ELR (cell line): ENCODE results near the gene CPEB3.
A peak's percentile ranks its signal among the peaks of the same experiment; 100 is the strongest.
"Not testable (repeated sequence)": the region's sequence is repeated elsewhere in the genome, so short reads cannot be mapped to it uniquely, and the experiment has no call there.

Source experiments
- DNase-seq: peaks from one replicate; pipeline ENCODE4 v3.0.0-alpha.2; 2015; ENCODE audit warnings: low read depth

The CPEB3 gene

GRCh38 chr10:92267343-92267742 lies 23.5 kb downstream of the CPEB3 start:
- no peak for DNase-seq

GRCh38 chr10:92265687-92266258 lies 25.1 kb downstream of the CPEB3 start:
- DNase-seq, result no peak

DNA sequence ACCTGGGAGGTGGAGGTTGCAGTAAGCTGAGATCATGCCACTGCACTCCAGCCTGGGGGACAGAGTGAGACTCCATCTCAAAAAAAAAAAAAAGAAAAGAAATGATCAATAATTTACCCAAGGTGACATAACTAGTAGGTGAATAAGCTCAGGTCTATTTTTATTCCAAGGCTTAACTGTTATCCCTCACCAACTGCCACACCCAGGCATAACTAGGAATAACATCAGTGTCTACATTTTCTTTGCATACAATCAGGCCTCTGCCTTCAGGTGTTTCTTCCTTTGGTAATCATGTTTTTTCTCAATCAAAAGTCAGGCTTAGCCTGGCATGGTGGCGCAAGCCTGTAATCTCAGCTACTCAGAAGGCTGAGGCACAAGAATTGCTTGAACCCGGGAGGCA lies 26.6 kb downstream of the CPEB3 start:
- no peak for DNase-seq

DNA sequence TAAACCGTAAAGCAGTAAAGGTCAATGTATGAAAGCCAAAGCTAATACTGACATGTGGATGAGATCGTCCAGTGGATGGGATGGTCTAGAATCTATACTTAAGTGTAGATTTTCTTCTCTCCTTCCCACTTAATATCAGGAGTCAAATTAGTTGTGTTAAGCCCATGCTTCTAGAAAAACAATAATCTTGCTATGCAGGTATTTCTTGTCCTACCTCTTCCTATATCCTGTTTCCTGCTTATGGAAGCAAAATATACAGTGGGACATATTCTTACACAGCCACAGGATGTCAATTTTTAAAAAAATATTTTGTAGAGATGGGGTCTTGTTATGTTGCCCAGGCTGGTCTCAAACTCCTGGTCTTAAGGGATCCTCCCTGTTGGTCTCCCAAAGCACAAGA lies 27.5 kb downstream of the CPEB3 start:
- DNase-seq, result no peak

DNA sequence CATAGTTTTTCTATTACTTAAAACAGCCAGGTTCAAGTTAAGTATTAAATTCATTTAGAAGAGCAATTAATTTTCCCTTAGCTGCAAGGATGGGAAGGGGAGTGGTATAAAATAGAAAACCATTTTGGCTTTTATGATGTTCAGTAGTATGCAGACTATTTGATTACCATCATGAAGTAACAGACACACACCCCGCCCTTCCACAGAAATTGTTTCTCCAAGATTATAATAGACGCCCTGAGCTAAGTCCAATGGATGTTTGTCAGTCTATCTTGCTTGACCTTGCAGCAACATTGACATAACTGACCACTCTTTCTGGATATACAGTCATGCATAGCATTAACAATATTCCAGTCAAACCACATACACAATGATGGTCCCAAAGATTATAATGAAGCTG lies 42.3 kb downstream of the CPEB3 start:
- no peak for DNase-seq

DNA sequence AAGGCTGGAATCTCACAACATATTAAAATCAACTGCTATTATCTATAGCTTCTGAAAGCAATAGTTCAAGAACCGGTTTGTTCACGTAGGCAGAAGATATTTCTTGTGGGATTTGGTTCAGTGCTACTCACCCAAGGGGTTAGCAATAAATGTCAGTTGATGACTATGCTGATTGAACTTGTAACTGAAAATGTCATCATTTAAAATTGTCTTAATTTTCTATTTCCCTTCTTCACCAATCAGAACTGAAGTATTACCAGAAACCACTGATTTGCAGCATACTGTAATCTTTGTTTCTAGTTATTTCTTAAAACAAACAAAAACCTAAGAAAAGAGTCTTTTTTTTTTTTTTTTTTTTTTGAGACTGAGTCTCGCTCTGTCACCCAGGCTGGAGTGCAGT lies 46.1 kb downstream of the CPEB3 start:
- DNase-seq, result no peak

- DNase-seq, result no peak
Observed at GRCh38 chr10:92242910-92243671, 47.8 kb downstream of the CPEB3 start.

- no peak for DNase-seq
Observed at GRCh38 chr10:92242380-92242779, 48.5 kb downstream of the CPEB3 start.

DNA sequence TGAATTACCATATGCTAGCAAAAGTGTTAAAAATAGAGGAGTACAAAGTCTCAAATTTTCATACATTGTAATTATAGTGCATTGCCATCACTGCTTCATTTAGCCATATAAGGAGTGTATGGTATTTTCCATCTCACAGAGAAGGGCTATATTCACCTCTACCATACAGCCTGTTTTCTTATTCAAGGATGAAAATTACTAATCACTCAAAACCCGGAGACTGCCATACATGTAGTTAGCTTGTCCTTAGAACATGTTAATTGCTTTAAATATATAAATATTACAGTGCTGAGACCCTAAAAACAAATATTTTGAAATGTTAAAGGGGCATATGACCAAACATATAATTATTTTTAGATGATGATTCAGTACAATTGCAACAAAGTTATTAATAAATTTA lies 49.4 kb downstream of the CPEB3 start:
- DNase-seq, result no peak

DNA sequence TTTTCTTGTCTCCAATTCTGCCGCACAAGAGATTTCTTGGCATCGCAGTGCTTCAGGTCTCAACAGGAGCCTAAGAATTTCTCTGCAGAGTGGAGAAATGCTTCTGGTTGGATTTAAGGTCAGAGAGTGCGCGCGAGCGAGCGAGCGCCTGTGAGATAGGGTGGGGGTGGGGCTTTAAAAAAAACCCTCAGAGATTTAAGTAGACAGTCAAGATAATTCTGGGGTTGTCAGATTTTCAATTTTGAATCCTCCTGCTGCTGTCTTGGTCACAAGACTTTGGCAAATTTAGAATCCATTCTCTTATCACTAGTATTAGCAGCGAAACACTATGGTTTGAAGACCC lies 49.7 kb downstream of the CPEB3 start:
- peak; percentile 47 for DNase-seq

GRCh38 chr10:92240289-92241157 lies 50.4 kb downstream of the CPEB3 start:
- peak; percentile 78 for DNase-seq

- peak; percentile 54 for DNase-seq
Observed at GRCh38 chr10:92239600-92240288, 51.1 kb downstream of the CPEB3 start.

GRCh38 chr10:92239151-92239599 lies 51.7 kb downstream of the CPEB3 start:
- peak; percentile 48 for DNase-seq

DNA sequence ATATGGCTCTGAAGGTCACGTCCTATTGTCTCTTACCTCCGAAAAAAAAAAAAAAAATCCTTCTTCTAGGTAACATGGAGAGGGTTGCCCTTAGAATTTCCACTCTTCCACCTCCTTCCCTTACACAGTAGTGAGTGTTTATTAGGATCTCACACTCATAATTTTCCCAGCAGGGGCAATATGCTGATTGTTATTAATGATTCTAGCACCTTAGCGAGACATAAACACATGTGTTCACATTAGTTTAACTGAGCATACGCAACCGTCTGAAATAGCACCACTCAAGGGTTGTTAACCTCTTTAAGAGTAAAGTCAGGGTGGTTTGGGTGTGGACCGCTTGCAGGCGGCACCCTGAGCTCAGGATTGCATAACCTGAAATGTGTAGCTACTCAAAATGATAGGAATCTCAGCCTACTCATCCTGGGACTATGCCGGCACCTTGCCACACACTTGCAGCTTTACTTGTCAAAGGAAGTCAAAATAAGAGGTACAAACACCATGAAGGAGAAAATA lies 52.2 kb downstream of the CPEB3 start:
- DNase-seq, result peak; percentile 91

DNA sequence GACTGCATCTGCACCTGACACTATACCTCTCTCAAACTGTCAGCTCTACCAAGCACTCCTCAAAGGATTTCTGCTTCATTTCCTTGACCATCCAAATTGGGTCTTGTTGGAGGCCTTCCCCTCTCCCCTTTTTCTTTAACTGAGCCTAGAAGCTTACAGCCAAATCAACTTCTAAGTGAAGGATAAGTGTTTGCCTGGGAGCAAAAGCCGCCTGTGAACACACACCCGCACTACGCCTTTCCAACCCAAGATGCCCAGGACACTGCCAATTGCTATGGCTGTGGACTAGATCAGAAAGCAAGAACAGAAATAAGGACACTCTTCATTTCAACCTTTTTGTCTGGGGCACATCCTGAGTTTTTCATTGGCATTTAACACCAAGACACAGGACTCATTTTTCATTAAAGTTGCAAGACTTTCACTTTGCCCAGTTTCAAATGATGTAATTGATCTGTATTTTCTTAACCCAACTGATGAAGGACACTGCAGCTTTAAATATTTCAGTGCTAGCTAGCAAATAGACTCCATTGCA lies 52.8 kb downstream of the CPEB3 start:
- DNase-seq, result no peak

DNA sequence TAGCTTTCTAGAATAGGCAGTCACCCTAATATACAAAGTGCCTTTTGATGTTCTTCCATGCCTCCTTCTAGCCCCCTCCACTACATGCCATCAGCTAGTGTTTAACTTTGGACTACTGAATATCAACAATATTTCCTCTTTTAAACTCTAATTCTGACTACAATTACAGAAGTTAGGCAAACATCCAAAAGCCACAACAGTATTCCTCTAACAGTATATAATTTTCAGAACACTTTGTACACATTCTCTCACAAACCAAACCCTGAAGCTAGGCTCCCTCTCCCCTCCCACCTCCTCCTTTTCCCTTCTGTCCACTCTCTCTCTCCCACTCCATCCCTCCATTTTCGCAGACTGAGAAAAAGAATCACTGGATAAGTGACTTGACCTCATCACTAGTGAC lies 59.7 kb downstream of the CPEB3 start:
- no peak for DNase-seq

DNA sequence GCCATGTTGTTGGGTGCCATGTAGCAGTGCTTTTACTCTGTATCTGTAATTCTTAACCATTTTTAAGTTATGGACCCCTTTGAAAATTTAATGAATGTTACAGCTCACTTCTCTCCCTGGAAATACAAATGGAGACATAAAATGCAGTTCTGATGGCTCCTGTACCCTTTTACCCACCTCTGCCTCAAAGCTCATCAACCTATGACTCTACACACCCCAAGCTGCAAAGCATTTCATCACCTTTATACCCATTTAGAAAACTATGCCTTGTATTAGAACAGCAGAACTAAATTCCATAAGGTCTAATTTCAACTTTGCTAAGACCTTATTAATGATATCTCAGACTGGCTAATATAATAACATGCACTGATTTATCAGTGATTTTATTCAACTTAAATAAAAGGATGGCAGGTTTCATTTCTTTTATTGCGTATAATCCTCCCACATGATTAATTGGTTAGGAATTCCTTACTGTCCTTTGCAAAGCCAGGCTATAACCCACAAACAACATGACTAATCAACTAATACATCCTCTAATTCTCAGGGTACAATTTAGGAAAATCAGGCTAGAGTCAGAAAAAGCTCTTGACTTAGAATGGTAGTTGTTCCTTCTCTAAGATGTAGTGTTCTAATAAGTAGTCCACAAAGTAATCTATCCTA lies 68.1 kb downstream of the CPEB3 start:
- peak; percentile 94 for DNase-seq

DNA sequence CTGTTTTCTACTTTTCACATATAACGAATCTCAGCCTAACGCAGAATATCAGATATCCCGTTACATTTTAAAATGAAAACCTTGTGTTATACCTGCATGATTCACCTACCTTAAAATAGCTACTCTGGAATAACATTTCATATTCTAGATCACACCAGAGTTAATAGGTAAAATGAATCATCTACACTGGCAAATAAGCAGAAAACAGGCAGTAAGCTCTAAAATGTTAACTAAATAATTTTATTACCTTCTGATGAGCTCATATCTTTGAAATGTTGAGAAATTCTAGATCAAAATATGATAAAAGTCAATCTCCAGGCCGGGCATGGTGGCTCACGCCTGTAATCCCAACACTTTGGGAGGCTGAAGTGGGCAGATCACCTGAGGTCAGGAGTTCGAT lies 71.3 kb downstream of the CPEB3 start:
- peak; percentile 49 for DNase-seq

- DNase-seq, result no peak
Observed at GRCh38 chr10:92218569-92218968, 72.3 kb downstream of the CPEB3 start.

DNA sequence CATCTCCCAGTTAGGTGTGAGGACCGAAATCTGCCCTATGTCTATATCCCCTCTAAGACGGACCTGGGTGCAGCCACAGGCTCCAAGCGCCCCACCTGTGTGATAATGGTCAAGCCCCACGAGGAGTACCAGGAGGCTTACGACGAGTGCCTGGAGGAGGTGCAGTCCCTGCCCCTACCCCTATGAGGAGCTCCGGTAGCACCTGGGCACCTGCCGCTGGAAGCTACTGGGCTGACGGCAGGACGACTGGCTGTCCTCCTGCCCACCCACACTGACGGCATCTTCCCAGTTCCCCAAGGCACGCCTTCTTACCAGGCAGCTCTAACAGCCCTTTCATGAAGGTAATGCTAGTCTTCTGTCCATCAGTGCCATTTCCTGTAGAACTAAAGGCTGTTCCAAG lies 74.3 kb downstream of the CPEB3 start:
- not testable (repeated sequence) for DNase-seq

GRCh38 chr10:92215222-92215621 lies 75.7 kb downstream of the CPEB3 start:
- DNase-seq, result not testable (repeated sequence)
